Kidney (tissue), 14 donors: ENCODE data around the gene UAP1. TPM values are rescaled to one million over a fixed set of nuclear protein-coding genes. Genes with fewer than 3 reads are reported as not detected.
A peak's percentile ranks its signal among the peaks of the same experiment; 100 is the strongest.

ENCODE experiments used
- DNase-seq, 5 donors: peaks; one replicate each; pipeline ENCODE4 v3.0.0-alpha.2; 2013 to 2020
- FAIRE-seq: peaks from 2 replicates; lab custom pipeline; 2012; peaks lifted over from hg19 to GRCh38; lab: Jason Lieb, UNC
- H3K27ac ChIP-seq, 2 donors: one replicate each; pipeline ENCODE4 v1.7.0; 2013; ENCODE audit warnings: low read depth in 2 of 2, low read length in 2 of 2, inconsistent platforms in 1 of 2
- H3K27me3 ChIP-seq: one replicate; pipeline ENCODE4 v1.7.1; 2013; ENCODE audit warnings: low read length, inconsistent platforms; ENCODE audit not compliant: control insufficient read depth, insufficient read depth
- H3K36me3 ChIP-seq, 3 donors: one replicate each; pipeline versions ENCODE4 v1.7.0 to v1.7.1; 2013; ENCODE audit warnings: low read length in 3 of 3, control low read depth in 1 of 3, inconsistent platforms in 1 of 3; ENCODE audit not compliant: insufficient read depth in 3 of 3, control insufficient read depth in 2 of 3
- H3K4me1 ChIP-seq, 3 donors: one replicate each; pipeline versions ENCODE4 v1.7.0 to v1.7.1; 2013; ENCODE audit warnings: low read length in 3 of 3, inconsistent platforms in 1 of 3, low read depth in 1 of 3; ENCODE audit not compliant: control insufficient read depth in 2 of 3, insufficient read depth in 2 of 3
- H3K4me3 ChIP-seq, 3 donors: one replicate each; pipeline versions ENCODE4 v1.7.0 to v1.8.1; 2013; ENCODE audit warnings: low read length in 3 of 3, control low read depth in 1 of 3, inconsistent platforms in 1 of 3
- H3K9ac ChIP-seq, 3 donors: one replicate each; pipeline versions ENCODE4 v1.7.0 to v1.7.1; 2013; ENCODE audit warnings: low read length in 3 of 3, control low read depth in 1 of 3, inconsistent platforms in 1 of 3
- H3K9me3 ChIP-seq, 3 donors: one replicate each; pipeline versions ENCODE4 v1.7.0 to v1.7.1; 2013; ENCODE audit warnings: low read length in 3 of 3, control low read depth in 1 of 3, inconsistent platforms in 1 of 3; ENCODE audit not compliant: control insufficient read depth in 2 of 3, insufficient read depth in 1 of 3
- CTCF ChIP-seq: IDR thresholded peaks from 3 replicates; pipeline ENCODE4 v1.5.1; 2012; ENCODE audit warnings: mild to moderate bottlenecking, moderate library complexity, borderline replicate concordance; ENCODE audit not compliant: insufficient read depth; ENCODE audit errors: extremely low read depth
- intact Hi-C: fragments of 100-400 bp; cut with DNase I; formaldehyde crosslinking; loops from one replicate; pipeline ENCODE4 v1.11.1; 2022
- polyA plus RNA-seq: library from polyadenylated mRNA; stranded (reverse); fragments of 350-450 nt; fragmentation: Illumina TruSeq; extraction: RNeasy Lipid Tissue Mini Kit (QIAGEN cat#74804); gene quantifications from one replicate; pipeline ENCODE4 v1.2.3, GENCODE V29; 2014; ENCODE audit warnings: low read depth, low replicate concordance; ENCODE audit not compliant: insufficient read depth
- total RNA-seq: library from RNA; stranded (reverse); fragmentation: NEBNext Ultra II Directional; extraction: Animal tissue kit (Norgen Biotek cat#: 25700); gene quantifications from one replicate; pipeline ENCODE4 v1.2.1, GENCODE V29; 2021
- donor health status: control.
- donor health status: control.
- donor health status: control.
- donor health status: control.
- donor health status: control.
- donor health status: DM: yes; HTN: yes; CAD: no.
- donor health status: Normal renal cell carcinoma (clear cell type).

Gene UAP1
- total and polyA plus RNA-seq, 2 donors from 2014 or later, result 23.6 to 30.6 TPM

GRCh38 chr1:162562470-162562828 is 927 bp downstream of the UAP1 start:
- FAIRE-seq, result no peak

GRCh38 chr1:162564762-162565218 is 3.3 kb downstream of the UAP1 start:
- Histone ChIP-seq H3K9ac (no peak overlapping the region), H3K9me3 (no peaks in the 10 kb centered on the region), H3K36me3 (peaks cover 0 to 5% (median 0%) of the 10 kb centered on the region in 3 donors), H3K27ac (no peak overlapping the region), H3K27me3 (no peaks in the 10 kb centered on the region), H3K4me3 (no peak overlapping the region), H3K4me1 (peaks cover 0 to 11% (median 6%) of the 10 kb centered on the region in 3 donors)
- no peak for DNase-seq
- intact Hi-C loops, result no loop called here
- TF ChIP-seq CTCF, result no peak
- FAIRE-seq, result no peak

More at GRCh38 chr1:162562470-162562828, 927 bp downstream of the UAP1 start:
- Histone ChIP-seq H3K27ac (no peak overlapping the region), H3K27me3 (no peaks in the 10 kb centered on the region), H3K4me1 (peaks cover 0 to 11% (median 6%) of the 10 kb centered on the region in 3 donors), H3K4me3 (peak overlapping the region; percentile 56 to 85 (median 59)), H3K36me3 (peaks cover 0 to 5% (median 0%) of the 10 kb centered on the region in 3 donors), H3K9me3 (no peaks in the 10 kb centered on the region), H3K9ac (peak overlapping the region; percentile 39 to 94 (median 78))
- no peak for TF ChIP-seq CTCF
- DNase-seq, result peak in 2 of 5 donors; percentile 23 to 29
- intact Hi-C loops, result no loop called here

GRCh38 chr1:162565460-162565859 is 3.9 kb downstream of the UAP1 start:
- Histone ChIP-seq H3K4me3 (no peak overlapping the region), H3K9me3 (no peaks in the 10 kb centered on the region), H3K4me1 (peaks cover 0 to 6% (median 3%) of the 10 kb centered on the region in 3 donors), H3K27me3 (no peaks in the 10 kb centered on the region), H3K27ac (no peak overlapping the region), H3K36me3 (peaks cover 0 to 5% (median 0%) of the 10 kb centered on the region in 3 donors), H3K9ac (no peak overlapping the region)
- TF ChIP-seq CTCF, result no peak
- FAIRE-seq (no peak), DNase-seq (no peak)
- intact Hi-C loops, result no loop called here

- intact Hi-C loops, result no loop called here
- Histone ChIP-seq H3K36me3 (peaks cover 0 to 5% (median 0%) of the 10 kb centered on the region in 3 donors), H3K27me3 (no peaks in the 10 kb centered on the region), H3K9me3 (no peaks in the 10 kb centered on the region), H3K4me3 (no peak overlapping the region), H3K27ac (no peak overlapping the region), H3K4me1 (peaks cover 0 to 3% (median 2%) of the 10 kb centered on the region in 3 donors), H3K9ac (no peak overlapping the region)
- TF ChIP-seq CTCF, result no peak
- FAIRE-seq (no peak), DNase-seq (no peak)
Observed at GRCh38 chr1:162566870-162567269, 5.3 kb downstream of the UAP1 start.
